ENCODE measurements around the gene RMDN2. TPM values are rescaled to one million over a fixed set of nuclear protein-coding genes. Genes with fewer than 3 reads are reported as not detected.
"Not testable (repeated sequence)": the region's sequence is repeated elsewhere in the genome, so short reads cannot be mapped to it uniquely, and the experiment has no call there.

Gene RMDN2
- total RNA-seq, 4 donors from 2014 or later: 8.9 to 14.6 (median 13.3) TPM

DNA sequence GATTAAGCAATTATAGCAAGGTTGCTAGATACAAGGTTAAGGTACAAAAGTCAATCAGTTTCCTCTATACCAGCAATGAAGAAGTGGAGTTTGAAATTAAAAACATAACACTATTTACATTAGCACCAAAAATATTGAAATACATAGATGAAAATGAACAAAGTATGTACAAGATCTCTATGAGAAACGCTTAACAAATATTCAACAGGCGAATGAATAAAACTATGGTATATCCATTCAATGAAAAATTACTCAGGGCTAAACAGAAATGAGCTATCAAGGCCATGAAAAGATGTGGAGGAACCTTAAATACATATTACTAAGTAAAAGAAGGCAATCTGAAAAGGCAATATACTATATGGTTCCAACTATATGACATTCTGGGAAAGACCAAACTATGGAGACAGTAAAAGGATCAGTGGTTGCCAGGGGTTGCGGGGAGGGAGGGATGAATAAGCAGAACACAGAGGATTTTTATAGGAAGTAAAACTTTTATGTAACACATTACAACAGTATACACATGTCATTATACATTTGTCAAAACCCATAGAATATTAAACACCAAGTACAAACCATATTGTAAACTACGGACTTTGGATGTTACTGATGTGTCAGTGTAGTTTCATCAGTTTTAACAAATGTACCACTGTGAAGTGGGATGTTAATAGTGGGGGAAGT, 62.1 kb downstream of the RMDN2 start:
- Histone ChIP-seq H3K4me1 (no peaks in the 10 kb centered on the region), H3K36me3 (no peaks in the 10 kb centered on the region), H3K27ac (no peak overlapping the region), H3K27me3 (no peaks in the 10 kb centered on the region), H3K4me3 (replicated peaks in 1 of 3) (no peak overlapping the region), H3K9me3 (no peaks in the 10 kb centered on the region)
- intact Hi-C loops (cut with DNase I): no loop called here
- 94 to 97% methylated on average over 4 of the region's 4 CpGs for WGBS, 2 donors
- DNase-seq: no peak
- TF ChIP-seq POLR2A (IDR thresholded peaks at IDR 0.05) (no peak), CTCF (IDR thresholded peaks at IDR 0.05) (no peak)

GRCh38 chr2:37992601-37993000, 67.5 kb downstream of the RMDN2 start:
- DNase-seq: no peak
- TF ChIP-seq CTCF (IDR thresholded peaks at IDR 0.05) (no peak), POLR2A (IDR thresholded peaks at IDR 0.05) (no peak)
- H3K9me3 ChIP-seq: no peaks in the 10 kb centered on the region
- no peaks in the 10 kb centered on the region for H3K36me3 ChIP-seq
- H3K4me1 ChIP-seq: no peaks in the 10 kb centered on the region
- no peak overlapping the region for H3K27ac ChIP-seq
- H3K4me3 ChIP-seq (replicated peaks in 1 of 3): no peak overlapping the region
- no peaks in the 10 kb centered on the region for H3K27me3 ChIP-seq
- WGBS, 2 donors: 95% methylated on average over 3 of the region's 3 CpGs
- intact Hi-C loops (cut with DNase I): no loop called here

DNA sequence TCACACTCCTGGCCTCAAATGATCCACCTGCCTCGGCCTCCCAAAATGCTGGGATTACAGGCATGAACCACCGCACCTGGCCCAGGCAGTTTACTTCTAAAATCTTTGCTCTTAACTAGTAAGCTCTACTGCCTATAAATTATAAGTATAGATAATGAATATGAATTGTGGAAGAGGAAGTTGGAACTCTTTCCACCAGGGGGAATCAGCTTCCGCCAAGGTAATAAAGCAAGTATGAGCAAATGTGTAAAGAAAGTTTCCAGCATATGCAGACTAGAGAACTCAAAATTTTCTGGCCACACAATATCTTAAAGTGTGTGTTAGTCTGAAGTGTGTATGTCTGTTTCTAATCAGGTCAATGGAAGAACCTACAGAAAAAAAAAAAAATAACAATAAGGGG, 68.1 kb downstream of the RMDN2 start:
- no peaks in the 10 kb centered on the region for H3K9me3 ChIP-seq
- TF ChIP-seq CTCF (IDR thresholded peaks at IDR 0.05) (no peak), POLR2A (IDR thresholded peaks at IDR 0.05) (no peak)
- no peaks in the 10 kb centered on the region for H3K36me3 ChIP-seq
- DNase-seq: no peak
- intact Hi-C loops (cut with DNase I): no loop called here
- no peaks in the 10 kb centered on the region for H3K4me1 ChIP-seq
- H3K4me3 ChIP-seq (replicated peaks in 1 of 3): no peak overlapping the region
- 96 to 98% methylated on average over 3 of the region's 3 CpGs for WGBS, 2 donors
- no peak overlapping the region for H3K27ac ChIP-seq
- no peaks in the 10 kb centered on the region for H3K27me3 ChIP-seq

DNA sequence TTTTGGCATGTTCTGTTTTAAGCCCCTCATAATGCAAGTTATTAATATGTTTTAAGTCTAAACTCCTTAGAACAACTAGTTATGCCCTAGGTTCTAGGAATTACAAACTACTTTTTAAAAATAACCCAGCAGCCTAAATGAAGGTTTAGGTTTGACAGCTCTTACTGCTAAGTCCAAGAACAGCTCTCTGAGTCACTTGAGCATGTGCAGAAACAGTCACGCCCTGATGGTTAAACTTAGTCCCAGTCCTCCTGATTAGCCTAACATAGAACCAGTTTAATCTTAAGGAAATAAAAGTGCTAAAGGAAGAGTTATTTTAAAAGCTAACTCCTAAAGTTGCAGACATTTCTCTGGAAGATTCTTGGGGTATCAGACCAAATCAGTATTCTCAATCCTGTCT, 72.5 kb downstream of the RMDN2 start:
- Histone ChIP-seq H3K27ac (no peak overlapping the region), H3K9me3 (no peaks in the 10 kb centered on the region), H3K27me3 (no peaks in the 10 kb centered on the region), H3K36me3 (no peaks in the 10 kb centered on the region), H3K4me1 (no peaks in the 10 kb centered on the region), H3K4me3 (replicated peaks in 1 of 3) (no peak overlapping the region)
- WGBS, 2 donors: 69 to 80% methylated on average over 1 of the region's 1 CpG
- TF ChIP-seq POLR2A (IDR thresholded peaks at IDR 0.05) (no peak), CTCF (IDR thresholded peaks at IDR 0.05) (no peak)
- intact Hi-C loops (cut with DNase I): no loop called here
- DNase-seq: no peak

- Histone ChIP-seq H3K36me3 (no peaks in the 10 kb centered on the region), H3K27me3 (no peaks in the 10 kb centered on the region), H3K4me3 (replicated peaks in 1 of 3) (no peak overlapping the region), H3K9me3 (no peaks in the 10 kb centered on the region), H3K4me1 (no peaks in the 10 kb centered on the region), H3K27ac (no peak overlapping the region)
- 79 to 89% methylated on average over 1 of the region's 1 CpG for WGBS, 2 donors
- DNase-seq: no peak
- no peak for TF ChIP-seq CTCF (IDR thresholded peaks at IDR 0.05)
- TF ChIP-seq POLR2A (IDR thresholded peaks at IDR 0.05): no peak
- intact Hi-C loops (cut with DNase I): no loop called here
Measured at GRCh38 chr2:38000485-38001222, 75.6 kb downstream of the RMDN2 start.

DNA sequence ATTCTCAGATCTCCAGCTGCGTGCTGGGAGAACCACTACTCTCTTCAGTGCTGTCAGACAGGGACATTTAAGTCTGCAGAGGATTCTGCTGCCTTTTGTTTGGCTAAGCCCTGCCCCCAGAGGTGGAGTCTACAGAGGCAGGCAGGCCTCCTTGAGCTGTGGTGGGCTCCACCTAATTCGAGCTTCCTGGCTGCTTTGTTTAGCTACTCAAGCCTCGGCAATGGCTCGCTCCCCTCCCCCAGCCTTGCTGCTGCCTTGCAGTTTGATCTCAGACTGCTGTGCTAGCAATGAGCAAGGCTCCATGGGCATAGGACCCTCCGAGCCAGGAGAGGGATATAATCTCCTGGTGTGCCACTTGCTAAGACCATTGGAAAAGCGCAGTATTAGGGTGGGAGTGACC, 85.1 kb downstream of the RMDN2 start:
- intact Hi-C loops (cut with DNase I); H3K27ac ChIP-seq; H3K27me3 ChIP-seq; H3K36me3 ChIP-seq; H3K4me3 ChIP-seq (replicated peaks in 1 of 3); H3K4me1 ChIP-seq; H3K9me3 ChIP-seq; DNase-seq: not testable (repeated sequence)
- WGBS, 2 donors: 84 to 92% methylated on average over 2 to 6 of the region's 6 CpGs

All from thyroid gland (tissue), 4 donors.